ENCODE results near the gene TCF4.

DNA sequence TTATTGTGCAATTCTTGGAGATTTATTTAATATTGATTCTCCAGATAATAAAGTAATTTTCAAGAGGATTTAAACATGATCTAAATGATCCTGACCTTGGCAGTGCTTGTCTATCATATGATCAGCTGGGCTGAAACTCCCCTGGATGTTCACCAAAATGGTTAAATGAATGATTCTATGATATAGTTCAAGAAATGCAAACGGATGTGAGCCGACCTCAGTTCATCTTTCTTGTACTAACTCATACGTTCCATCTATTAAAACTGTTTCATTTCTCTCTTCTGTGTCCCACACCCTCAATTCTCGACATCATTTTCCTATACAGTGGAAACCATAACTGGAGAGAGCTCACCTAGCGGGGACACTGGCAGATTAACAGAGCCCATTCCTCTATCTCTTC, 347.0 kb downstream of the TCF4 start:
- TF ChIP-seq, protein P1, sequence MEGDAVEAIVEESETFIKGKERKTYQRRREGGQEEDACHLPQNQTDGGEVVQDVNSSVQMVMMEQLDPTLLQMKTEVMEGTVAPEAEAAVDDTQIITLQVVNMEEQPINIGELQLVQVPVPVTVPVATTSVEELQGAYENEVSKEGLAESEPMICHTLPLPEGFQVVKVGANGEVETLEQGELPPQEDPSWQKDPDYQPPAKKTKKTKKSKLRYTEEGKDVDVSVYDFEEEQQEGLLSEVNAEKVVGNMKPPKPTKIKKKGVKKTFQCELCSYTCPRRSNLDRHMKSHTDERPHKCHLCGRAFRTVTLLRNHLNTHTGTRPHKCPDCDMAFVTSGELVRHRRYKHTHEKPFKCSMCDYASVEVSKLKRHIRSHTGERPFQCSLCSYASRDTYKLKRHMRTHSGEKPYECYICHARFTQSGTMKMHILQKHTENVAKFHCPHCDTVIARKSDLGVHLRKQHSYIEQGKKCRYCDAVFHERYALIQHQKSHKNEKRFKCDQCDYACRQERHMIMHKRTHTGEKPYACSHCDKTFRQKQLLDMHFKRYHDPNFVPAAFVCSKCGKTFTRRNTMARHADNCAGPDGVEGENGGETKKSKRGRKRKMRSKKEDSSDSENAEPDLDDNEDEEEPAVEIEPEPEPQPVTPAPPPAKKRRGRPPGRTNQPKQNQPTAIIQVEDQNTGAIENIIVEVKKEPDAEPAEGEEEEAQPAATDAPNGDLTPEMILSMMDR (conservative IDR thresholded peaks at IDR 0.05; ENCODE audit: low read length): no peak
- TF ChIP-seq EZH2phosphoT487 (IDR thresholded peaks at IDR 0.05; ENCODE audit: borderline replicate concordance, low read depth, low read length): no peak

Measured in OCI-LY7 (cell line).